Mucosa of descending colon (tissue), 3 donors: ENCODE data around the gene GET3. TPM values are rescaled to one million over a fixed set of nuclear protein-coding genes. Genes with fewer than 3 reads are reported as not detected.

Experiments
- ATAC-seq: fragments of 200-7000 bp; cut with Tn5 transposase; one replicate; pipeline ENCODE4 v1.9.1; 2020; ENCODE audit warnings: mild to moderate bottlenecking, moderate library complexity
- DNase-seq, 3 donors: peaks; one replicate each; pipeline ENCODE4 v3.0.0-alpha.2; 2020
- H3K36me3 ChIP-seq: fragments of 200-600 bp; one replicate; pipeline ENCODE4 v1.8.0; 2021; ENCODE audit warnings: low read depth, mild to moderate bottlenecking
- H3K4me1 ChIP-seq: fragments of 200-600 bp; one replicate; pipeline ENCODE4 v1.8.0; 2021; ENCODE audit warnings: low read depth, mild to moderate bottlenecking
- H3K4me3 ChIP-seq: fragments of 200-600 bp; one replicate; pipeline ENCODE4 v1.8.0; 2021; ENCODE audit warnings: mild to moderate bottlenecking
- H3K9me3 ChIP-seq: fragments of 200-600 bp; one replicate; pipeline ENCODE4 v1.8.0; 2021; ENCODE audit warnings: mild to moderate bottlenecking
- CTCF ChIP-seq: fragments of 200-600 bp; IDR thresholded peaks from one replicate; pipeline ENCODE4 v1.8.0; 2022; ENCODE audit warnings: antibody characterized with exemption, mild to moderate bottlenecking
- intact Hi-C, 2 donors: fragments of 100-400 bp; cut with DNase I in 1 of 2; cut with micrococcal nuclease in 1 of 2; formaldehyde crosslinking; loops; one replicate each; pipeline versions ENCODE4 v1.11.0 to v1.11.1; 2022; cut with DNase I, micrococcal nuclease
- total RNA-seq, 3 donors: library from RNA; stranded (reverse); fragmentation: NEBNext Ultra II Directional in 2 of 3; extraction: Animal tissue kit (Norgen Biotek cat#: 25700) in 2 of 3; gene quantifications; one replicate each; pipeline versions ENCODE4 v1.2.1 to v1.2.4, GENCODE V29; 2021 to 2023
- donor health status: DM: no; HTN: no; CAD: no; lungs with moderate emphysema.
- donor health status: DM: no; HTN: no; CAD: no.
- donor health status: DM: no; HTN: yes; CAD: no.

Gene GET3
- total RNA-seq, 3 donors from 2014 or later = 44.8 to 70.5 (median 50.0) TPM

GRCh38 chr19:12784394-12784870, 47.1 kb downstream of the GET3 start:
- no peak for TF ChIP-seq CTCF
- peaks cover 62% of the 10 kb centered on the region for H3K4me1 ChIP-seq
- intact Hi-C loops = no loop called here
- H3K36me3 ChIP-seq = no peaks in the 10 kb centered on the region
- DNase-seq (peak in 1 of 3 donors; percentile 29), ATAC-seq (no peak)
- H3K9me3 ChIP-seq = no peaks in the 10 kb centered on the region
- no peak overlapping the region for H3K4me3 ChIP-seq

- ATAC-seq = no peak
- Histone ChIP-seq H3K9me3 (no peaks in the 10 kb centered on the region), H3K36me3 (no peaks in the 10 kb centered on the region), H3K4me1 (peaks cover 62% of the 10 kb centered on the region), H3K4me3 (no peak overlapping the region)
- peak in 1 of 3 donors; percentile 46 for DNase-seq
- intact Hi-C loops = no loop called here
- no peak for TF ChIP-seq CTCF
Observed at GRCh38 chr19:12784871-12785430, 47.7 kb downstream of the GET3 start.

- H3K4me1 ChIP-seq = peaks cover 65% of the 10 kb centered on the region
- TF ChIP-seq CTCF = no peak
- no peaks in the 10 kb centered on the region for H3K9me3 ChIP-seq
- ATAC-seq = no peak
- H3K36me3 ChIP-seq = no peaks in the 10 kb centered on the region
- intact Hi-C loops = no loop called here
- DNase-seq = peak in 2 of 3 donors; percentile 46 to 65
- no peak overlapping the region for H3K4me3 ChIP-seq
Observed at GRCh38 chr19:12785431-12786031, 48.2 kb downstream of the GET3 start.

- Histone ChIP-seq H3K4me1 (peaks cover 68% of the 10 kb centered on the region), H3K4me3 (no peak overlapping the region), H3K36me3 (no peaks in the 10 kb centered on the region), H3K9me3 (no peaks in the 10 kb centered on the region)
- TF ChIP-seq CTCF = no peak
- intact Hi-C loops = no loop called here
- ATAC-seq (peak; percentile 11), DNase-seq (peak; percentile 87 to 89 (median 89))
Observed at GRCh38 chr19:12786141-12786870, 49.0 kb downstream of the GET3 start.

GRCh38 chr19:12786952-12787351, 49.7 kb downstream of the GET3 start:
- intact Hi-C loops = no loop called here
- H3K9me3 ChIP-seq = no peaks in the 10 kb centered on the region
- no peak overlapping the region for H3K4me3 ChIP-seq
- no peak for TF ChIP-seq CTCF
- no peak for ATAC-seq
- DNase-seq = peak in 1 of 3 donors; percentile 32
- H3K4me1 ChIP-seq = peaks cover 66% of the 10 kb centered on the region
- H3K36me3 ChIP-seq = no peaks in the 10 kb centered on the region
